GM12801 (cell line): ENCODE data around the gene PHACTR2.

Experiments
- TF ChIP-seq, protein P1 (sequence below): IDR thresholded peaks from one replicate; pipeline ENCODE4 v1.5.1; 2011; ENCODE audit warnings: control low read depth; ENCODE audit not compliant: insufficient read length; ENCODE audit errors: extremely low read depth

The PHACTR2 gene

GRCh38 chr6:143677891-143678791 is at the start of gene PHACTR2:
Gene PHACTR2, plus strand, starts transcription at chr6:143677965. Its CDS starts 199 bp downstream, at chr6:143678164.
- TF ChIP-seq, protein P1, sequence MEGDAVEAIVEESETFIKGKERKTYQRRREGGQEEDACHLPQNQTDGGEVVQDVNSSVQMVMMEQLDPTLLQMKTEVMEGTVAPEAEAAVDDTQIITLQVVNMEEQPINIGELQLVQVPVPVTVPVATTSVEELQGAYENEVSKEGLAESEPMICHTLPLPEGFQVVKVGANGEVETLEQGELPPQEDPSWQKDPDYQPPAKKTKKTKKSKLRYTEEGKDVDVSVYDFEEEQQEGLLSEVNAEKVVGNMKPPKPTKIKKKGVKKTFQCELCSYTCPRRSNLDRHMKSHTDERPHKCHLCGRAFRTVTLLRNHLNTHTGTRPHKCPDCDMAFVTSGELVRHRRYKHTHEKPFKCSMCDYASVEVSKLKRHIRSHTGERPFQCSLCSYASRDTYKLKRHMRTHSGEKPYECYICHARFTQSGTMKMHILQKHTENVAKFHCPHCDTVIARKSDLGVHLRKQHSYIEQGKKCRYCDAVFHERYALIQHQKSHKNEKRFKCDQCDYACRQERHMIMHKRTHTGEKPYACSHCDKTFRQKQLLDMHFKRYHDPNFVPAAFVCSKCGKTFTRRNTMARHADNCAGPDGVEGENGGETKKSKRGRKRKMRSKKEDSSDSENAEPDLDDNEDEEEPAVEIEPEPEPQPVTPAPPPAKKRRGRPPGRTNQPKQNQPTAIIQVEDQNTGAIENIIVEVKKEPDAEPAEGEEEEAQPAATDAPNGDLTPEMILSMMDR, result no peak

- TF ChIP-seq, protein P1, result no peak
Measured at GRCh38 chr6:143629104-143630080, 48.4 kb upstream of the PHACTR2 start.

DNA sequence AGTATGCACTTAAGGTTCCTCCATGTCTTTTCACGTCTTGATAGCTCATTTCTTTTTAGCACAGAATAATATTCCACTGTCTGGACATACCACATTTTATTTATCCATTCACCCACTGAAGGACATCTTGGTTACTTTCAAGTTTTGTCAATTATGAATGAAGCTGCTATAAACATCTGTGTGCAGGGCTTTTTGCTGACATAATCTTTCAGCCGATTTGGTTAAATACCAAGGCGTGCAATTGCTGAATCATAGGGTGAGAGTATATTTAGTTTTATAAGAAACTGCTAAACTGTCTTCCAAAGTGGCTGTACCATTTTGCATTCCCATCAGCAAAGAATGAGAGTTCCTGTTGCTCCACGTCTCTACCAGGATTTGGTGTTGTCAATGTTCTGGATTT is 44.9 kb upstream of the PHACTR2 start:
- TF ChIP-seq, protein P1, result no peak

DNA sequence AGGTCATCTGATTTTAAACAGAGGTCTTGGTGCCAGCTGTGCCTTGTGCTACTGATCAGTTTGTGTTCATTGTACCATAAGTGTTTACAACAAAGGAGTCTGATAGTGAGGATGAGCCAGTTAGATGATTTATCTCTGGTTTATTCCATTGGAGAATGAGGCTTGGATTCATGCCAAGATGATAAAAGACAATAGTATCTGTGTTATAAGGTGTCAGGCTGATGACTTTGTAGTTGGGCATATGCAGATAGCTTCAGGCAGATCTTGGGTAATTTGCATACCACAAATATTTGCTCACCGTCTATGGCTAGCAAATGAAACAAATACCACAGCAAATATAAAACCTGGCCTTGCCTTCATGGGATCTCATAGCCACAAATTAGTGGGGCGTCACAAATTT is 43.3 kb upstream of the PHACTR2 start:
- TF ChIP-seq, protein P1, result no peak

DNA sequence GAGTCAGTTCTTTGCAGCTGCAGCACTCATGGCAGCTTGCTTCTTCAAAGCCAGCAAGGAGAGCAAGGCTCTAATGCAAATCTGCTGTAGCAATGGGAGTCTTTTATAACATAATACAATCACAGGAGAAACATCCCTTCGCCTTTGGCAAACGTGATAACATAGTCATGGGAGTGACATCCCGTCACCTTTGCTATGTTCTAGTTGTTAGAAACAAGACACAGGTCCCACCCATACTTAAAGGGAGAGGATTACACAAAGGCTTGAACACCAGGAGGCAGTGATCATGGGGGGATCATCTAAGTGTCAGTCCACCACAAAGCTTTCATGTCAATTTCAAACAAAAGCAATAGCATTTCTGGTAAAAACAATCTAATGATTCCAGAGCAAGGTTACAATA is 40.1 kb upstream of the PHACTR2 start:
- TF ChIP-seq, protein P1, result no peak

DNA sequence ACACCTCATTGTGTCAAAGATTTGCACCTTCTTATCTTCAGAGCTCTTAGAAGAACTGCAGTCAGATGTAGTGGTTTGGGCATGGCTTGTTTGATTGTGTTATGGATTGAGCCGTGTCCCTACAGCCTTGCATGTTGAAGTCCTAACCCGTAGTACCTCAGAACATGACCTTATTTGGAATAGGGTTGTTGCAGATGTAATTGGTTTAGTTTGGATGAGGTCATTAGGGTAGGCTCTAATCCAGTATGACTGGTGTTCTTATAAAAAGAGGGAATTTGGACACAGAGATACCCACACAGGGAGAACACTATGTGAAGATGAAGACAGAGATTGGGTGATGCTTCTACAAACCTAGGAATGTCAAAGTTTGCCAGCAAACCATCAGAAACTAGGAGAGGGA is 35.4 kb upstream of the PHACTR2 start:
- TF ChIP-seq, protein P1, result no peak

DNA sequence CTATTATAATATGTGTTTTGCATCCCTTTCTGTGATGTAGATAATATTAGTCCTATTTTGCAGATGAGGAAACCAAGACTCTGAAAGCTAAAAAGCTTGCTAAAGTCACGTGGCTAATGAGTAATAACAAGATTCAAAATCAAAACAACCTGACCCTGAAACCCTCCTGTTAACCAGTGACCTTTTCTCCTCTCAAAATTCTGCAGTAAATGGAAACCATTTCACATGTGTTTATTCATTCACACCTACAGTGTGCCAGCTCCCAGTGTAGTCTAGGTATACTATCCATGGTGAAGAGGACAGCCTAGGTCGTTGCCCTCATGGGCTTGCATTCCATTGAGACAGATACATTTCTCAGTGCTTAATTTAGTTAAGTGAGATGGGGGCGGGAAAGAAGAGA is 30.6 kb upstream of the PHACTR2 start:
- TF ChIP-seq, protein P1, result no peak
